HG03097 (cell line): ENCODE data around the gene CIAO2B.
"Not testable (repeated sequence)": the region's sequence is repeated elsewhere in the genome, so short reads cannot be mapped to it uniquely, and the experiment has no call there.

Experiments used
- ATAC-seq: cut with Tn5 transposase; IDR thresholded peaks from one replicate; pipeline ENCODE4 v1.9.1; 2021; ENCODE audit not compliant: unreplicated experiment, low FRiP score

Gene CIAO2B

GRCh38 chr16:66956154-66956457, 21.9 kb upstream of the CIAO2B start:
- ATAC-seq: not testable (repeated sequence)

- ATAC-seq: not testable (repeated sequence)
Measured at GRCh38 chr16:66955363-66956153, 21.4 kb upstream of the CIAO2B start.

- ATAC-seq: peak; percentile 53
Measured at GRCh38 chr16:66954097-66954659, 20.0 kb upstream of the CIAO2B start.

GRCh38 chr16:66953462-66954096, 19.4 kb upstream of the CIAO2B start:
- no peak for ATAC-seq

GRCh38 chr16:66952430-66953110, 18.4 kb upstream of the CIAO2B start:
- no peak for ATAC-seq

- ATAC-seq: no peak
Measured at GRCh38 chr16:66950971-66951790, 17.0 kb upstream of the CIAO2B start.

GRCh38 chr16:66950437-66950836, 16.2 kb upstream of the CIAO2B start:
- no peak for ATAC-seq

- no peak for ATAC-seq
Measured at GRCh38 chr16:66949472-66949871, 15.3 kb upstream of the CIAO2B start.

GRCh38 chr16:66948837-66949225, 14.6 kb upstream of the CIAO2B start:
- ATAC-seq: no peak

- ATAC-seq: no peak
Measured at GRCh38 chr16:66948134-66948836, 14.1 kb upstream of the CIAO2B start.

- no peak for ATAC-seq
Measured at GRCh38 chr16:66947302-66948065, 13.3 kb upstream of the CIAO2B start.

GRCh38 chr16:66946974-66947301, 12.7 kb upstream of the CIAO2B start:
- no peak for ATAC-seq

GRCh38 chr16:66946541-66946940, 12.3 kb upstream of the CIAO2B start:
- ATAC-seq: no peak

GRCh38 chr16:66945939-66946338, 11.7 kb upstream of the CIAO2B start:
- ATAC-seq: no peak

- ATAC-seq: not testable (repeated sequence)
Measured at GRCh38 chr16:66944971-66945370, 10.8 kb upstream of the CIAO2B start.

GRCh38 chr16:66944054-66944441, 9.8 kb upstream of the CIAO2B start:
- ATAC-seq: no peak

GRCh38 chr16:66943426-66944053, 9.3 kb upstream of the CIAO2B start:
- ATAC-seq: no peak

GRCh38 chr16:66942981-66943380, 8.8 kb upstream of the CIAO2B start:
- no peak for ATAC-seq

- no peak for ATAC-seq
Measured at GRCh38 chr16:66940236-66940635, 6.0 kb upstream of the CIAO2B start.
